ENCODE results near the gene FBXO46.

FBXO46 gene

DNA sequence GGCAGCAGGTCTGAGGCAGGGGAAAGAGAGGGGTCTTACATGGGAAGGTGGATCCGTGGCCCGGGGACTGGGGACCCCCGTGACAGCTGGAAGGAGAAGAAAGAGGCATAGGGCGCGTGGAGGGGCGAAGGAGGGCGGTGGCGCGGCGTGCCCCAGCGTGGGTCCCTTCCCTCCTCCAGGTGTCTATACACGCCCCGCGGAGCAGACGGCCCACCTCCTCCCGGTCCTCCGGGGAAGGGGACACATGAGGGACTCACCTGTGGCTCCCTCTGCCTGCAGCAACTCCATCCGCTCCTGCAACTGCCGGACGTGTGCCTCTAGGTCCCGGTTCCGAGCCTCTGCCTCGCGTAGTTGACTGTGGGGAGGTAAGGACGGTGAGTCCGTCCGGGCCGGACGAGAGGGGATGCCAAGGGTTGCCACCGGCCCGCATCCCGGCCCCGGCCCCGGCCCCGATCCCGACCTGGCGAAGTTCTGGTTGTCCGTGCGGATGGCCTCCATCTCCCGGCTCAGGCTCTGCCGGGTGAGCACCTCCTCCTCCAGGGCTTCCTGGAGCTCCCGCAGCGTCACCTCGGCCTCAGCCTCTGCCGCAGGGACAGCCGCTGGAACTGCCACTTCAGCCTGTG lies 40.7 kb upstream of the FBXO46 start:
- Histone ChIP-seq H3K4me1 (ENCODE audit: control insufficient read depth, insufficient read depth, low read length) (peaks cover 16% of the 10 kb centered on the region; the same call in 1 of the 2 replicates), H3K4me3 (ENCODE audit: low read depth, low read length) (peak overlapping the region; percentile 72), H3K36me3 (ENCODE audit: control insufficient read depth, insufficient read depth, low read length) (no peaks in the 10 kb centered on the region), H3K27ac (ENCODE audit: low read depth, low read length) (peak overlapping the region; percentile 35), H3K9me3 (ENCODE audit: control insufficient read depth, insufficient read depth, low read length) (no peaks in the 10 kb centered on the region), H3K27me3 (ENCODE audit: control insufficient read depth, insufficient read depth, low read length) (no peaks in the 10 kb centered on the region), H3K9ac (ENCODE audit: low read depth, low read length) (0 out of 2 replicates have a peak overlapping the region, but pooled peaks have one; percentile 26)

GRCh38 chr19:45770192-45771101 lies 39.8 kb upstream of the FBXO46 start:
- peak overlapping the region; percentile 98 for H3K27ac ChIP-seq (ENCODE audit: low read depth, low read length)
- no peaks in the 10 kb centered on the region for H3K27me3 ChIP-seq (ENCODE audit: control insufficient read depth, insufficient read depth, low read length)
- H3K36me3 ChIP-seq (ENCODE audit: control insufficient read depth, insufficient read depth, low read length), result no peaks in the 10 kb centered on the region
- peaks cover 18% of the 10 kb centered on the region; the same call in 1 of the 2 replicates for H3K4me1 ChIP-seq (ENCODE audit: control insufficient read depth, insufficient read depth, low read length)
- H3K9ac ChIP-seq (ENCODE audit: low read depth, low read length), result peak overlapping the region; percentile 76
- H3K9me3 ChIP-seq (ENCODE audit: control insufficient read depth, insufficient read depth, low read length), result no peaks in the 10 kb centered on the region
- peak overlapping the region; percentile 72 for H3K4me3 ChIP-seq (ENCODE audit: low read depth, low read length)

- no peaks in the 10 kb centered on the region for H3K36me3 ChIP-seq (ENCODE audit: control insufficient read depth, insufficient read depth, low read length)
- H3K9me3 ChIP-seq (ENCODE audit: control insufficient read depth, insufficient read depth, low read length), result no peaks in the 10 kb centered on the region
- H3K27me3 ChIP-seq (ENCODE audit: control insufficient read depth, insufficient read depth, low read length), result no peaks in the 10 kb centered on the region
- H3K27ac ChIP-seq (ENCODE audit: low read depth, low read length), result peak overlapping the region; percentile 98
- H3K4me1 ChIP-seq (ENCODE audit: control insufficient read depth, insufficient read depth, low read length), result peaks cover 24% of the 10 kb centered on the region
- peak overlapping the region; percentile 72 for H3K4me3 ChIP-seq (ENCODE audit: low read depth, low read length)
- peak overlapping the region; percentile 62 for H3K9ac ChIP-seq (ENCODE audit: low read depth, low read length)
These were observed 39.1 kb upstream of the FBXO46 start for GRCh38 chr19:45769821-45770191.

- Histone ChIP-seq H3K36me3 (ENCODE audit: control insufficient read depth, insufficient read depth, low read length) (no peaks in the 10 kb centered on the region), H3K4me3 (ENCODE audit: low read depth, low read length) (peak within 1 kb of the TSS; percentile 91), H3K4me1 (ENCODE audit: control insufficient read depth, insufficient read depth, low read length) (peaks cover 31% of the 10 kb centered on the region), H3K9me3 (ENCODE audit: control insufficient read depth, insufficient read depth, low read length) (no peaks in the 10 kb centered on the region), H3K27ac (ENCODE audit: low read depth, low read length) (peak within 1 kb of the TSS; percentile 99), H3K9ac (ENCODE audit: low read depth, low read length) (peak within 1 kb of the TSS; percentile 96), H3K27me3 (ENCODE audit: control insufficient read depth, insufficient read depth, low read length) (no peaks in the 10 kb centered on the region)
These were observed 38.5 kb upstream of the FBXO46 start, which contains the start of gene SIX5 for GRCh38 chr19:45768984-45769782. Gene SIX5, minus strand, starts transcription at chr19:45769252. Its CDS starts 408 bp downstream, at chr19:45768844.

- peak overlapping the region; percentile 96 for H3K9ac ChIP-seq (ENCODE audit: low read depth, low read length)
- no peaks in the 10 kb centered on the region for H3K36me3 ChIP-seq (ENCODE audit: control insufficient read depth, insufficient read depth, low read length)
- no peaks in the 10 kb centered on the region for H3K9me3 ChIP-seq (ENCODE audit: control insufficient read depth, insufficient read depth, low read length)
- peak overlapping the region; percentile 99 for H3K27ac ChIP-seq (ENCODE audit: low read depth, low read length)
- peaks cover 36% of the 10 kb centered on the region for H3K4me1 ChIP-seq (ENCODE audit: control insufficient read depth, insufficient read depth, low read length)
- no peaks in the 10 kb centered on the region for H3K27me3 ChIP-seq (ENCODE audit: control insufficient read depth, insufficient read depth, low read length)
- peak overlapping the region; percentile 91 for H3K4me3 ChIP-seq (ENCODE audit: low read depth, low read length)
These were observed 37.9 kb upstream of the FBXO46 start for GRCh38 chr19:45768655-45768983.

DNA sequence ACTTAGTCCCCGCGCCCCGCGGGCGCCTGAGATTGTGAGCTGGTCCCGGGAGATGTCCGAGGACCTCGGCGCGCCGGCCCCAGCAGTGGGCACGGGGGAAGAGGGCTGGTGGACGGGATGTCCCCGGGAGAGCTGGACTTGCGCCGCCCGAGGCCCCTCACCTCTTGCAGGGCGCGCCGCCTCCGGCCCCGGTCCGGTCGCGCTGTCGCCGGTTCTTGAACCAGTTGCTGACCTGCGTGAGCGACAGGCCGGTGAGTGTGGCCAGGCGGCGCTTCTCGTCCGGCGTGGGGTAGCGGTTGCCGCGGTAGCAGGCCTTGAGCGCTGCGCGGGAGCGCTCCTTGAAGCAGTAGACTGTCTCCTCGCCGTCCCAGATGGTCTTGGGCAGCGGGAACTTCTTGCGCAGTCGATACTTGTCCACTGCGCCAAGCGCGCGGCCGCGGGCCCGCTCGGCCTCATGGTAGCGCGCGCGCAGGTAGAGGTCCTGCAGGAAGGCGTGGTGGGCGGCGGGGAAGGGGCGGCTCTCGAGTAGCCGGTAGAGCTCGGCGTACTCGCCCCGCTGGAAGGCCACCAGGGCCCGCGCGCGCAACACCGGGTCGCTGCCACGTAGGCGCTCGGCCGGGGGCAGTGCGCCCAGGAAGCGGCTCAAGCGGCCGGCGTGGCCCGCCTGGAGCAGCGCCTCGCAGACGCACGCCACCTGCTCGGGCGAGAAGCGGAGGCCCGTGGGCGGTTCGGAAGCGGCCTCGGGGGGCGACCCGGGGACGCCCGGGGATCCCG lies 37.4 kb upstream of the FBXO46 start:
- H3K4me1 ChIP-seq (ENCODE audit: control insufficient read depth, insufficient read depth, low read length), result peaks cover 37% of the 10 kb centered on the region
- H3K27me3 ChIP-seq (ENCODE audit: control insufficient read depth, insufficient read depth, low read length), result no peaks in the 10 kb centered on the region
- no peaks in the 10 kb centered on the region for H3K9me3 ChIP-seq (ENCODE audit: control insufficient read depth, insufficient read depth, low read length)
- H3K27ac ChIP-seq (ENCODE audit: low read depth, low read length), result peak overlapping the region; percentile 99
- H3K9ac ChIP-seq (ENCODE audit: low read depth, low read length), result peak overlapping the region; percentile 75
- peak overlapping the region; percentile 91 for H3K4me3 ChIP-seq (ENCODE audit: low read depth, low read length)
- no peaks in the 10 kb centered on the region for H3K36me3 ChIP-seq (ENCODE audit: control insufficient read depth, insufficient read depth, low read length)

- Histone ChIP-seq H3K4me3 (ENCODE audit: low read depth, low read length) (peak overlapping the region; percentile 91), H3K27ac (ENCODE audit: low read depth, low read length) (peak overlapping the region; percentile 99), H3K9me3 (ENCODE audit: control insufficient read depth, insufficient read depth, low read length) (no peaks in the 10 kb centered on the region), H3K4me1 (ENCODE audit: control insufficient read depth, insufficient read depth, low read length) (peaks cover 37% of the 10 kb centered on the region), H3K36me3 (ENCODE audit: control insufficient read depth, insufficient read depth, low read length) (no peaks in the 10 kb centered on the region), H3K27me3 (ENCODE audit: control insufficient read depth, insufficient read depth, low read length) (no peaks in the 10 kb centered on the region), H3K9ac (ENCODE audit: low read depth, low read length) (peak overlapping the region; percentile 75; the same call in 1 of the 2 replicates)
These were observed 36.7 kb upstream of the FBXO46 start for GRCh38 chr19:45767410-45767880.

DNA sequence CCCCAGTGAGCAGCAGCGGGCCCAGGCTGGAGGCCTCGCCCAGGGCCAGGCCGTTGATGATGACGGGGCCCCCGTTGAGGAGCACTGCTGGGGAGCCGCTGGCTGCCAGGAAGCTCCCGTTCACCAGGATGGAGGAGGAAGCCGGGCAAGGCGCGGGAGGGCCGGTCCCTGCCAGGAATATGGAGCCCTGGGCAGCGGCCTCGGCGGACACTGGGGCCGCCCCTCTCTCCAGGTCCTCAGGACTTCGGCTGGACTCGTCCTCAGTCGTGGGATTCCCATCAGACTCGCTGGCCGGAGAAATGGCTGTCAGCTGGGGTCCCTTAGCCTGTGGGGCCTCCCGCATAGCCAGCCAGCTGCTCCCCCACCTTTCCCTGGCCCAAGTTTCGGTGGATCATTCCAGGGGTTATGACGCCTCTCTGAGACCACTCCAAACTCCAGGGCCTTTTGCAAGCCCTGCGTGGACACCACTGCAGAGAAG lies 36.2 kb upstream of the FBXO46 start:
- no peak overlapping the region for H3K9ac ChIP-seq (ENCODE audit: low read depth, low read length)
- H3K27me3 ChIP-seq (ENCODE audit: control insufficient read depth, insufficient read depth, low read length), result no peaks in the 10 kb centered on the region
- H3K27ac ChIP-seq (ENCODE audit: low read depth, low read length), result peak overlapping the region; percentile 99

DNA sequence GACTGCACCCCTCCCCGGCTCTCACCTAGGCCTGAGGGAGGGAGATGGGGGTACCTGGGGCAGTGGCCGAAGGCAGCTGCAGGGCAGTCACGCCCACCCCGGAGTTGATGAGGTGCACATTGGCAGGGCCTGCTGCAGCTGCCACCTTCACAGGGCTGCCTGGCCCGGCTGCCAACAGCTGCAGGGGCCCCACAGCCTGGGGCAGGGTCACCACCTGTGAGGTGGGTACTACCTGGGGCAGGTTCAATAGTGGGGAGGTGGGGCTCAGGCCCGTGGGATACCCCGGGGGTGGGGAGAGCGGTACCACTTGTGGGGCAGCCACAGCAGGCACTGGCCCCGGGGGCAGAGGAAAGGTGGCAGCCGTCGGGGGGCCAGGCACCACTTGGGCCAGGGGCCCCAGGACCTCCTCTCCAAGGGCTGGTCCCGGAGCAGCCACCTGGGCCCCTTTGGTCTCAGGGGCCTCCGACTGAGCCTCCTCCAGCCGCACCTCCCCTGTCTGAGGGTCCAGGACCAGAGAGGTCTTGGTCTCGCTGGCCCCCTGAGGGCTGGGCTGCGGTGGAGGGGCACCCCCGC lies 35.7 kb upstream of the FBXO46 start:
- peaks cover 31% of the 10 kb centered on the region for H3K4me1 ChIP-seq (ENCODE audit: control insufficient read depth, insufficient read depth, low read length)
- no peaks in the 10 kb centered on the region for H3K36me3 ChIP-seq (ENCODE audit: control insufficient read depth, insufficient read depth, low read length)
- H3K27me3 ChIP-seq (ENCODE audit: control insufficient read depth, insufficient read depth, low read length), result no peaks in the 10 kb centered on the region
- H3K4me3 ChIP-seq (ENCODE audit: low read depth, low read length), result peak overlapping the region; percentile 91; the same call in 1 of the 2 replicates
- H3K9ac ChIP-seq (ENCODE audit: low read depth, low read length), result no peak overlapping the region
- no peak overlapping the region for H3K27ac ChIP-seq (ENCODE audit: low read depth, low read length)
- no peaks in the 10 kb centered on the region for H3K9me3 ChIP-seq (ENCODE audit: control insufficient read depth, insufficient read depth, low read length)

More for the DNA sequence above, 36.2 kb upstream of the FBXO46 start:
- Histone ChIP-seq H3K4me3 (ENCODE audit: low read depth, low read length) (peak overlapping the region; percentile 91), H3K36me3 (ENCODE audit: control insufficient read depth, insufficient read depth, low read length) (no peaks in the 10 kb centered on the region), H3K4me1 (ENCODE audit: control insufficient read depth, insufficient read depth, low read length) (peaks cover 35% of the 10 kb centered on the region), H3K9me3 (ENCODE audit: control insufficient read depth, insufficient read depth, low read length) (no peaks in the 10 kb centered on the region)

Data from HUES48 (cell line).